OCI-LY1 (cell line): Measurements from ENCODE around the gene FILIP1L.

Source experiments
- H2AFZ ChIP-seq: fragments of 200-600 bp; sonication (generic), shearing (Covaris generic); 2 replicates; pipeline ENCODE4 v1.6.0; 2014; ENCODE audit warnings: antibody characterized with exemption, mild to moderate bottlenecking, low read length
- H3F3A ChIP-seq: fragments of 200-600 bp; sonication (generic), shearing (Covaris generic); 2 replicates; pipeline ENCODE4 v1.6.0; 2014; ENCODE audit warnings: mild to moderate bottlenecking, antibody characterized with exemption, low read length, moderate library complexity; ENCODE audit not compliant: insufficient read depth
- H3K27ac ChIP-seq: fragments of 200-600 bp; sonication (generic); 2 replicates; pipeline ENCODE4 v1.5.1; 2014; ENCODE audit warnings: low read length, mixed run types, mild to moderate bottlenecking, low read depth; ENCODE audit not compliant: poor library complexity, severe bottlenecking
- H3K27me3 ChIP-seq: fragments of 200-600 bp; sonication (generic); 2 replicates; pipeline ENCODE4 v1.6.0; 2014; ENCODE audit warnings: antibody characterized with exemption, mild to moderate bottlenecking, low read length, moderate library complexity; ENCODE audit not compliant: insufficient read depth
- H3K36me3 ChIP-seq: fragments of 200-600 bp; sonication (generic); 2 replicates; pipeline ENCODE4 v1.6.1; 2014; ENCODE audit warnings: mild to moderate bottlenecking, antibody characterized with exemption, low read length, moderate library complexity, mixed read lengths; ENCODE audit not compliant: insufficient read depth
- H3K4me1 ChIP-seq: fragments of 200-600 bp; sonication (generic); 2 replicates; pipeline ENCODE4 v1.5.1; 2014; ENCODE audit warnings: mild to moderate bottlenecking, low read length, moderate library complexity; ENCODE audit not compliant: insufficient read depth, severe bottlenecking
- H3K4me2 ChIP-seq: fragments of 200-600 bp; sonication (generic), shearing (Covaris generic); 2 replicates; pipeline ENCODE4 v1.6.1; 2014; ENCODE audit warnings: low read length
- H3K4me3 ChIP-seq: fragments of 200-600 bp; sonication (generic); 2 replicates; pipeline ENCODE4 v1.5.1; 2014; ENCODE audit warnings: low read length, low read depth, mild to moderate bottlenecking, mixed read lengths; ENCODE audit not compliant: poor library complexity, severe bottlenecking
- H3K79me2 ChIP-seq: fragments of 200-600 bp; shearing (Covaris generic); 2 replicates; pipeline ENCODE4 v1.6.1; 2016; ENCODE audit warnings: mixed run types, low read length, mixed read lengths; ENCODE audit not compliant: insufficient read depth
- H3K9ac ChIP-seq: fragments of 200-600 bp; sonication (generic), shearing (Covaris generic); 2 replicates; pipeline ENCODE4 v1.6.1; 2014; ENCODE audit warnings: mild to moderate bottlenecking, low read length, mixed read lengths
- H3K9me2 ChIP-seq: fragments of 200-600 bp; sonication (generic), shearing (Covaris generic); 2 replicates; pipeline ENCODE4 v1.6.1; 2014; ENCODE audit warnings: low read depth, mild to moderate bottlenecking, low read length, mixed read lengths
- H3K9me3 ChIP-seq: fragments of 200-600 bp; shearing (Covaris generic); 2 replicates; pipeline ENCODE4 v1.6.1; 2014; ENCODE audit warnings: low read length, mixed read lengths
- H4K20me1 ChIP-seq: fragments of 200-600 bp; sonication (generic), shearing (Covaris generic); 2 replicates; pipeline ENCODE4 v1.6.0; 2016; ENCODE audit warnings: mild to moderate bottlenecking, low read length; ENCODE audit not compliant: insufficient read depth
- CTCF ChIP-seq: fragments of 200-600 bp; sonication (generic), shearing (Covaris generic); IDR thresholded peaks from 2 replicates; pipeline ENCODE4 v1.5.1; 2017; ENCODE audit warnings: mild to moderate bottlenecking, antibody characterized with exemption, low read length, moderate library complexity, mixed read lengths
- EZH2 ChIP-seq: fragments of 200-600 bp; sonication (generic), shearing (Covaris generic); IDR thresholded peaks from 2 replicates; pipeline ENCODE4 v1.8.0; 2017; ENCODE audit warnings: borderline replicate concordance, mixed run types, mild to moderate bottlenecking, antibody characterized with exemption, low read length, moderate library complexity, mixed read lengths

FILIP1L gene

GRCh38 chr3:99966662-99967416 is 147.5 kb downstream of the FILIP1L start:
- Histone ChIP-seq H3K9me3 (no peaks in the 10 kb centered on the region), H3K36me3 (no peaks in the 10 kb centered on the region), H2AFZ (no peak overlapping the region), H3K4me3 (no peak overlapping the region), H3K27me3 (no peaks in the 10 kb centered on the region), H3K4me1 (no peaks in the 10 kb centered on the region), H3K4me2 (no peak overlapping the region), H3K9ac (no peak overlapping the region), H3K79me2 (no peaks in the 10 kb centered on the region), H3F3A (no peaks in the 10 kb centered on the region), H3K27ac (no peak overlapping the region), H4K20me1 (no peaks in the 10 kb centered on the region), H3K9me2 (no peaks in the 10 kb centered on the region)
- no peak for TF ChIP-seq EZH2
- TF ChIP-seq CTCF: no peak

- no peak overlapping the region for H3K4me3 ChIP-seq
- no peaks in the 10 kb centered on the region for H3K27me3 ChIP-seq
- no peak overlapping the region for H3K27ac ChIP-seq
- no peaks in the 10 kb centered on the region for H3K36me3 ChIP-seq
- no peaks in the 10 kb centered on the region for H3K9me2 ChIP-seq
- H3K4me1 ChIP-seq: no peaks in the 10 kb centered on the region
- H3K9me3 ChIP-seq: no peaks in the 10 kb centered on the region
- no peaks in the 10 kb centered on the region for H3F3A ChIP-seq
- no peak for TF ChIP-seq CTCF
- TF ChIP-seq EZH2: no peak
- no peaks in the 10 kb centered on the region for H4K20me1 ChIP-seq
- H3K9ac ChIP-seq: no peak overlapping the region
- no peak overlapping the region for H2AFZ ChIP-seq
- no peaks in the 10 kb centered on the region for H3K79me2 ChIP-seq
- H3K4me2 ChIP-seq: no peak overlapping the region
These were observed 148.5 kb downstream of the FILIP1L start for GRCh38 chr3:99965681-99966408.

- no peak overlapping the region for H3K9ac ChIP-seq
- no peaks in the 10 kb centered on the region for H3K27me3 ChIP-seq
- no peaks in the 10 kb centered on the region for H3K9me3 ChIP-seq
- H3K9me2 ChIP-seq: no peaks in the 10 kb centered on the region
- no peaks in the 10 kb centered on the region for H4K20me1 ChIP-seq
- TF ChIP-seq EZH2 (no peak), CTCF (no peak)
- no peak overlapping the region for H3K4me3 ChIP-seq
- H3F3A ChIP-seq: no peaks in the 10 kb centered on the region
- H3K4me2 ChIP-seq: no peak overlapping the region
- H2AFZ ChIP-seq: no peak overlapping the region
- no peak overlapping the region for H3K27ac ChIP-seq
- H3K36me3 ChIP-seq: no peaks in the 10 kb centered on the region
- no peaks in the 10 kb centered on the region for H3K79me2 ChIP-seq
- H3K4me1 ChIP-seq: no peaks in the 10 kb centered on the region
These were observed 149.2 kb downstream of the FILIP1L start for GRCh38 chr3:99965077-99965476.
